Left ventricle myocardium inferior (tissue), 1 donor: ENCODE measurements around the gene ATG9B. TPM values are rescaled to one million over a fixed set of nuclear protein-coding genes. Genes with fewer than 3 reads are reported as not detected.

Experiments used
- DNase-seq: peaks from one replicate; pipeline ENCODE4 v3.0.0-alpha.2; 2020
- H3K27ac ChIP-seq: fragments of 200-600 bp; replicated peaks from 2 replicates; pipeline ENCODE4 v1.8.0; 2021
- H3K27me3 ChIP-seq: fragments of 200-600 bp; 2 replicates; pipeline ENCODE4 v1.8.0; 2021; ENCODE audit warnings: low read depth
- H3K36me3 ChIP-seq: fragments of 200-600 bp; 2 replicates; pipeline ENCODE4 v1.8.0; 2021
- H3K4me1 ChIP-seq: fragments of 200-600 bp; 2 replicates; pipeline ENCODE4 v1.8.0; 2021
- H3K4me3 ChIP-seq: fragments of 200-600 bp; 2 replicates; pipeline ENCODE4 v1.8.0; 2021; ENCODE audit warnings: mild to moderate bottlenecking, moderate library complexity
- H3K9me3 ChIP-seq: fragments of 200-600 bp; replicated peaks from 2 replicates; pipeline ENCODE4 v1.8.0; 2021
- CTCF ChIP-seq: fragments of 200-600 bp; IDR thresholded peaks from 2 replicates; pipeline ENCODE4 v1.8.0; 2021; ENCODE audit warnings: antibody characterized with exemption, mild to moderate bottlenecking, borderline replicate concordance
- intact Hi-C: fragments of 100-400 bp; cut with micrococcal nuclease; formaldehyde crosslinking; loops from one replicate; pipeline ENCODE4 v1.11.0; 2022
- total RNA-seq: library from RNA; stranded (reverse); fragmentation: NEBNext Ultra II Directional; extraction: Animal tissue kit (Norgen Biotek cat#: 25700); gene quantifications from one replicate; pipeline ENCODE4 v1.2.1, GENCODE V29; 2021
- donor health status: DM: no; HTN: yes; CAD: no; lungs with severe emphysema.

Gene ATG9B
- total RNA-seq, 1 donor from 2014 or later, result not detected

- H3K27me3 ChIP-seq, result no peaks in the 10 kb centered on the region
- H3K27ac ChIP-seq, result peak overlapping the region; percentile 88
- H3K4me3 ChIP-seq, result peak overlapping the region; percentile 33
- no peaks in the 10 kb centered on the region for H3K9me3 ChIP-seq
- H3K36me3 ChIP-seq, result no peaks in the 10 kb centered on the region
- TF ChIP-seq CTCF, result no peak
- intact Hi-C loops, result loop anchor here (5.0 kb wide), 2 partner anchors 92 to 212 kb away; no protein-coding TSS in a partner anchor
- peaks cover 63% of the 10 kb centered on the region for H3K4me1 ChIP-seq
- no peak for DNase-seq
Observed at GRCh38 chr7:150989456-150989855, 34.8 kb downstream of the ATG9B start.

GRCh38 chr7:150988230-150989226, 35.8 kb downstream of the ATG9B start:
- H3K27me3 ChIP-seq, result no peaks in the 10 kb centered on the region
- H3K4me1 ChIP-seq, result peaks cover 54% of the 10 kb centered on the region
- H3K36me3 ChIP-seq, result no peaks in the 10 kb centered on the region
- H3K9me3 ChIP-seq, result no peaks in the 10 kb centered on the region
- peak overlapping the region; percentile 88 for H3K27ac ChIP-seq
- peak overlapping the region; percentile 33 for H3K4me3 ChIP-seq
- peak; percentile 97 for TF ChIP-seq CTCF
- peak; percentile 72 for DNase-seq
- intact Hi-C loops, result loop anchor here (5.0 kb wide), 2 partner anchors 91 to 211 kb away; no protein-coding TSS in a partner anchor

GRCh38 chr7:150986556-150986955, 37.7 kb downstream of the ATG9B start:
- no peak for DNase-seq
- no peaks in the 10 kb centered on the region for H3K9me3 ChIP-seq
- H3K27me3 ChIP-seq, result peaks cover 13% of the 10 kb centered on the region
- H3K27ac ChIP-seq, result peak overlapping the region; percentile 8
- TF ChIP-seq CTCF, result no peak
- intact Hi-C loops, result loop anchor here (5.0 kb wide), 2 partner anchors 89 to 209 kb away; no protein-coding TSS in a partner anchor
- H3K4me1 ChIP-seq, result peaks cover 38% of the 10 kb centered on the region
- H3K4me3 ChIP-seq, result no peak overlapping the region
- no peaks in the 10 kb centered on the region for H3K36me3 ChIP-seq

- intact Hi-C loops, result loop anchor here (5.0 kb wide), 2 partner anchors 89 to 209 kb away; no protein-coding TSS in a partner anchor
- H3K27me3 ChIP-seq, result peaks cover 17% of the 10 kb centered on the region
- DNase-seq, result peak; percentile 61
- H3K9me3 ChIP-seq, result no peaks in the 10 kb centered on the region
- H3K27ac ChIP-seq, result peak overlapping the region; percentile 8
- H3K4me3 ChIP-seq, result no peak overlapping the region
- peaks cover 37% of the 10 kb centered on the region for H3K4me1 ChIP-seq
- no peaks in the 10 kb centered on the region for H3K36me3 ChIP-seq
- peak; percentile 74 for TF ChIP-seq CTCF
Observed at GRCh38 chr7:150986099-150986512, 38.2 kb downstream of the ATG9B start.

- no peak for TF ChIP-seq CTCF
- H3K4me1 ChIP-seq, result peaks cover 31% of the 10 kb centered on the region
- no peak for DNase-seq
- no peak overlapping the region for H3K27ac ChIP-seq
- no peaks in the 10 kb centered on the region for H3K9me3 ChIP-seq
- no peaks in the 10 kb centered on the region for H3K36me3 ChIP-seq
- H3K4me3 ChIP-seq, result no peak overlapping the region
- intact Hi-C loops, result no loop called here
- H3K27me3 ChIP-seq, result peaks cover 39% of the 10 kb centered on the region
Observed at GRCh38 chr7:150983893-150984368, 40.4 kb downstream of the ATG9B start.
